H1 (cell line): ENCODE results near the gene NCOA6. TPM values are rescaled to one million over a fixed set of nuclear protein-coding genes. Genes with fewer than 3 reads are reported as not detected.

Experiments
- YY1 ChIP-seq: IDR thresholded peaks from 2 replicates; pipeline ENCODE4 v1.6.1; 2011; ENCODE audit warnings: low read depth, mild to moderate bottlenecking, low read length
- polyA plus RNA-seq, 7 experiments: library from polyadenylated mRNA; depleted of rRNA in 3 of 7; stranded (reverse) in 5 of 7; unstranded in 2 of 7; fragments of >200 nt in 5 of 7; fragments of 200-250 nt in 2 of 7; gene quantifications; 1 replicate in 5 of 7; 2 replicates in 1 of 7; 4 replicates in 1 of 7; pipeline versions ENCODE4 v1.2.1 to v1.2.3, GENCODE V29; 2011 to 2013; ENCODE audit warnings: missing spikeins in 2 of 7, mixed read lengths in 2 of 7
- total RNA-seq: library from RNA; stranded (reverse); fragmentation: NEBNext Ultra II Directional; extraction: Animal tissue kit (Norgen Biotek cat#: 25700); gene quantifications from 2 replicates; pipeline ENCODE4 v1.2.1, GENCODE V29; 2021
- TF ChIP-seq, protein P1 (sequence below): fragments of 300-600 bp; sonication (generic); IDR thresholded peaks from 2 replicates; pipeline ENCODE4 v1.7.1; 2012; ENCODE audit warnings: low read length, moderate library complexity, mild to moderate bottlenecking, inconsistent platforms; ENCODE audit not compliant: insufficient replicate concordance

The NCOA6 gene
- total and polyA plus RNA-seq, 2 of the 8 experiments (the other 6 are each of a cell fraction or from before 2014, with no cell fraction given): 9.0 to 9.5 TPM

DNA sequence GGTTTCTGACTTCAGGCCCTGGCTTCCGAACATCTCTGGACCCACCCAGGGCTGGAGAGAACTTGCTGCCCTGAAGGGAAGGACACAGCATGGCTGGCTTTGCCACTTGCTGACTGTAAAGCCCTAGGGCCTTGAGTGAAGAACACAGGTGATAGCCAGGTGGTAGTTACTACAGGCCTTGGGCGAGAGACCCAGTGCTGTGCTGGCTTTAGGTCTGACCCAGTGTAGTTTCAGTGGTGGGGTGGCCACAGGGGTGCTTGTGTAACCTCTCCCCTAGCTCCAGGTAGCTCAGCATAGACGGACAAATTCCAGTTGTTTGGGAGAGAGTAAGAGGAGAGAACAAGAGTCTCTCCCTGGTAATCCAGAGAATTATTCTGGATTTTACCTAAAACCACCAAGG is 27.1 kb downstream of the NCOA6 start (continued):
- TF ChIP-seq, protein P1, sequence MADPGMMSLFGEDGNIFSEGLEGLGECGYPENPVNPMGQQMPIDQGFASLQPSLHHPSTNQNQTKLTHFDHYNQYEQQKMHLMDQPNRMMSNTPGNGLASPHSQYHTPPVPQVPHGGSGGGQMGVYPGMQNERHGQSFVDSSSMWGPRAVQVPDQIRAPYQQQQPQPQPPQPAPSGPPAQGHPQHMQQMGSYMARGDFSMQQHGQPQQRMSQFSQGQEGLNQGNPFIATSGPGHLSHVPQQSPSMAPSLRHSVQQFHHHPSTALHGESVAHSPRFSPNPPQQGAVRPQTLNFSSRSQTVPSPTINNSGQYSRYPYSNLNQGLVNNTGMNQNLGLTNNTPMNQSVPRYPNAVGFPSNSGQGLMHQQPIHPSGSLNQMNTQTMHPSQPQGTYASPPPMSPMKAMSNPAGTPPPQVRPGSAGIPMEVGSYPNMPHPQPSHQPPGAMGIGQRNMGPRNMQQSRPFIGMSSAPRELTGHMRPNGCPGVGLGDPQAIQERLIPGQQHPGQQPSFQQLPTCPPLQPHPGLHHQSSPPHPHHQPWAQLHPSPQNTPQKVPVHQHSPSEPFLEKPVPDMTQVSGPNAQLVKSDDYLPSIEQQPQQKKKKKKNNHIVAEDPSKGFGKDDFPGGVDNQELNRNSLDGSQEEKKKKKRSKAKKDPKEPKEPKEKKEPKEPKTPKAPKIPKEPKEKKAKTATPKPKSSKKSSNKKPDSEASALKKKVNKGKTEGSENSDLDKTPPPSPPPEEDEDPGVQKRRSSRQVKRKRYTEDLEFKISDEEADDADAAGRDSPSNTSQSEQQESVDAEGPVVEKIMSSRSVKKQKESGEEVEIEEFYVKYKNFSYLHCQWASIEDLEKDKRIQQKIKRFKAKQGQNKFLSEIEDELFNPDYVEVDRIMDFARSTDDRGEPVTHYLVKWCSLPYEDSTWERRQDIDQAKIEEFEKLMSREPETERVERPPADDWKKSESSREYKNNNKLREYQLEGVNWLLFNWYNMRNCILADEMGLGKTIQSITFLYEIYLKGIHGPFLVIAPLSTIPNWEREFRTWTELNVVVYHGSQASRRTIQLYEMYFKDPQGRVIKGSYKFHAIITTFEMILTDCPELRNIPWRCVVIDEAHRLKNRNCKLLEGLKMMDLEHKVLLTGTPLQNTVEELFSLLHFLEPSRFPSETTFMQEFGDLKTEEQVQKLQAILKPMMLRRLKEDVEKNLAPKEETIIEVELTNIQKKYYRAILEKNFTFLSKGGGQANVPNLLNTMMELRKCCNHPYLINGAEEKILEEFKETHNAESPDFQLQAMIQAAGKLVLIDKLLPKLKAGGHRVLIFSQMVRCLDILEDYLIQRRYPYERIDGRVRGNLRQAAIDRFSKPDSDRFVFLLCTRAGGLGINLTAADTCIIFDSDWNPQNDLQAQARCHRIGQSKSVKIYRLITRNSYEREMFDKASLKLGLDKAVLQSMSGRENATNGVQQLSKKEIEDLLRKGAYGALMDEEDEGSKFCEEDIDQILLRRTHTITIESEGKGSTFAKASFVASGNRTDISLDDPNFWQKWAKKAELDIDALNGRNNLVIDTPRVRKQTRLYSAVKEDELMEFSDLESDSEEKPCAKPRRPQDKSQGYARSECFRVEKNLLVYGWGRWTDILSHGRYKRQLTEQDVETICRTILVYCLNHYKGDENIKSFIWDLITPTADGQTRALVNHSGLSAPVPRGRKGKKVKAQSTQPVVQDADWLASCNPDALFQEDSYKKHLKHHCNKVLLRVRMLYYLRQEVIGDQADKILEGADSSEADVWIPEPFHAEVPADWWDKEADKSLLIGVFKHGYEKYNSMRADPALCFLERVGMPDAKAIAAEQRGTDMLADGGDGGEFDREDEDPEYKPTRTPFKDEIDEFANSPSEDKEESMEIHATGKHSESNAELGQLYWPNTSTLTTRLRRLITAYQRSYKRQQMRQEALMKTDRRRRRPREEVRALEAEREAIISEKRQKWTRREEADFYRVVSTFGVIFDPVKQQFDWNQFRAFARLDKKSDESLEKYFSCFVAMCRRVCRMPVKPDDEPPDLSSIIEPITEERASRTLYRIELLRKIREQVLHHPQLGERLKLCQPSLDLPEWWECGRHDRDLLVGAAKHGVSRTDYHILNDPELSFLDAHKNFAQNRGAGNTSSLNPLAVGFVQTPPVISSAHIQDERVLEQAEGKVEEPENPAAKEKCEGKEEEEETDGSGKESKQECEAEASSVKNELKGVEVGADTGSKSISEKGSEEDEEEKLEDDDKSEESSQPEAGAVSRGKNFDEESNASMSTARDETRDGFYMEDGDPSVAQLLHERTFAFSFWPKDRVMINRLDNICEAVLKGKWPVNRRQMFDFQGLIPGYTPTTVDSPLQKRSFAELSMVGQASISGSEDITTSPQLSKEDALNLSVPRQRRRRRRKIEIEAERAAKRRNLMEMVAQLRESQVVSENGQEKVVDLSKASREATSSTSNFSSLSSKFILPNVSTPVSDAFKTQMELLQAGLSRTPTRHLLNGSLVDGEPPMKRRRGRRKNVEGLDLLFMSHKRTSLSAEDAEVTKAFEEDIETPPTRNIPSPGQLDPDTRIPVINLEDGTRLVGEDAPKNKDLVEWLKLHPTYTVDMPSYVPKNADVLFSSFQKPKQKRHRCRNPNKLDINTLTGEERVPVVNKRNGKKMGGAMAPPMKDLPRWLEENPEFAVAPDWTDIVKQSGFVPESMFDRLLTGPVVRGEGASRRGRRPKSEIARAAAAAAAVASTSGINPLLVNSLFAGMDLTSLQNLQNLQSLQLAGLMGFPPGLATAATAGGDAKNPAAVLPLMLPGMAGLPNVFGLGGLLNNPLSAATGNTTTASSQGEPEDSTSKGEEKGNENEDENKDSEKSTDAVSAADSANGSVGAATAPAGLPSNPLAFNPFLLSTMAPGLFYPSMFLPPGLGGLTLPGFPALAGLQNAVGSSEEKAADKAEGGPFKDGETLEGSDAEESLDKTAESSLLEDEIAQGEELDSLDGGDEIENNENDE: no peak
- TF ChIP-seq YY1: no peak
